Stomach (tissue), 4 donors: ENCODE measurements around the gene UGT1A8.

Experiments
- CTCF ChIP-seq, 7 experiments: fragments of 450-650 bp in 4 of 7; fragments of 200-600 bp in 3 of 7; sonication (generic) in 3 of 7; IDR thresholded peaks; one replicate each; pipeline ENCODE4 v1.5.1; 2016 to 2019; ENCODE audit warnings: antibody characterized with exemption in 7 of 7, control low read depth in 2 of 7, mild to moderate bottlenecking in 1 of 7
- POLR2A ChIP-seq, 4 donors: fragments of 450-650 bp; IDR thresholded peaks; one replicate each; pipeline ENCODE4 v1.6.1; 2016; ENCODE audit warnings: antibody characterized with exemption in 4 of 4, control low read depth in 2 of 4, mild to moderate bottlenecking in 1 of 4, moderate library complexity in 1 of 4
- POLR2AphosphoS5 ChIP-seq, 3 donors: sonication (generic); formaldehyde crosslinking; IDR thresholded peaks; one replicate each; pipeline ENCODE4 v1.6.1; 2016; ENCODE audit warnings: antibody characterized with exemption in 3 of 3

- TF ChIP-seq CTCF (IDR thresholded peaks at IDR 0.05) (no peak), POLR2A (IDR thresholded peaks at IDR 0.05) (no peak), POLR2AphosphoS5 (IDR thresholded peaks at IDR 0.05) (no peak)
Observed at GRCh38 chr2:233795735-233796171, 178.3 kb downstream of the UGT1A8 start.
